Endometrial microvascular endothelial cells (primary cell): ENCODE data around the gene LFNG. TPM values are rescaled to one million over a fixed set of nuclear protein-coding genes. Genes with fewer than 3 reads are reported as not detected.

Source experiments
- total RNA-seq: library from RNA; depleted of rRNA; stranded (reverse); fragments of >200 nt; gene quantifications from one replicate; pipeline ENCODE4 v1.2.3, GENCODE V29; 2015; ENCODE audit errors: inconsistent ontology term

LFNG gene
- total RNA-seq, 1 donor from 2014 or later: 2.5 TPM

Other genes starting within 250 kb of the LFNG start
- gene SNX8, start 205.3 kb upstream of the LFNG start, total RNA-seq: 23.9 TPM
- gene EIF3B, start 164.9 kb upstream of the LFNG start, total RNA-seq: 228 TPM
- gene CHST12, start 116.2 kb upstream of the LFNG start, total RNA-seq: 11.9 TPM
- not detected for gene GRIFIN, start 43.4 kb upstream of the LFNG start, total RNA-seq
- gene BRAT1, start 35.8 kb downstream of the LFNG start, total RNA-seq: 48.5 TPM
- gene IQCE, start 39.2 kb downstream of the LFNG start, total RNA-seq: 17.4 TPM
- 98.6 TPM for gene TTYH3, start 112.2 kb downstream of the LFNG start, total RNA-seq
- gene AMZ1, start 168.4 kb downstream of the LFNG start, total RNA-seq: not detected